HG02759 (cell line): ENCODE measurements around the gene EML3.
"Not testable (repeated sequence)": the region's sequence is repeated elsewhere in the genome, so short reads cannot be mapped to it uniquely, and the experiment has no call there.

Experiments used
- ATAC-seq: cut with Tn5 transposase; IDR thresholded peaks from one replicate; pipeline ENCODE4 v1.9.1; 2021; ENCODE audit warnings: mild to moderate bottlenecking, moderate library complexity; ENCODE audit not compliant: unreplicated experiment

The EML3 gene

GRCh38 chr11:62621567-62622470 is 9.2 kb upstream of the EML3 start, which contains the start of gene B3GAT3:
TSS of gene B3GAT3 (minus strand) at chr11:62621986. CDS start at chr11:62621947, 39 bp downstream.
- peak; percentile 97 for ATAC-seq

GRCh38 chr11:62621027-62621566 is 8.5 kb upstream of the EML3 start:
- no peak for ATAC-seq

GRCh38 chr11:62616957-62617356 is 4.4 kb upstream of the EML3 start:
- not testable (repeated sequence) for ATAC-seq

- ATAC-seq, result no peak
These were observed 2.9 kb upstream of the EML3 start for GRCh38 chr11:62615521-62615920.

- ATAC-seq, result no peak
These were observed 1.7 kb upstream of the EML3 start for GRCh38 chr11:62614275-62614674.

- no peak for ATAC-seq
These were observed 760 bp upstream of the EML3 start for GRCh38 chr11:62613291-62613778.

GRCh38 chr11:62611705-62612365 is 740 bp downstream of the EML3 start:
- peak; percentile 30 for ATAC-seq

GRCh38 chr11:62610814-62611704 is 1.5 kb downstream of the EML3 start:
- no peak for ATAC-seq

GRCh38 chr11:62610403-62610802 is 2.2 kb downstream of the EML3 start:
- no peak for ATAC-seq

- no peak for ATAC-seq
These were observed 3.8 kb downstream of the EML3 start for GRCh38 chr11:62608776-62609175.

GRCh38 chr11:62607714-62608113 is 4.9 kb downstream of the EML3 start:
- ATAC-seq, result no peak

- no peak for ATAC-seq
These were observed 6.7 kb downstream of the EML3 start for GRCh38 chr11:62605902-62606301.

GRCh38 chr11:62605467-62605866 is 7.1 kb downstream of the EML3 start:
- no peak for ATAC-seq

- ATAC-seq, result no peak
These were observed 8.0 kb downstream of the EML3 start for GRCh38 chr11:62604460-62605120.

GRCh38 chr11:62603776-62604299 is 8.7 kb downstream of the EML3 start:
- no peak for ATAC-seq

- no peak for ATAC-seq
These were observed 9.5 kb downstream of the EML3 start for GRCh38 chr11:62603072-62603408.

- peak; percentile 0 for ATAC-seq
These were observed 10.2 kb downstream of the EML3 start for GRCh38 chr11:62602141-62603071.

- peak; percentile 74 for ATAC-seq
These were observed 11.0 kb downstream of the EML3 start, which contains the start of gene MTA2 for GRCh38 chr11:62601372-62602140. TSS of gene MTA2 (minus strand) at chr11:62601865. CDS start at chr11:62601450, 415 bp downstream.
